ENCODE results near the gene SCO2. TPM values are rescaled to one million over a fixed set of nuclear protein-coding genes. Genes with fewer than 3 reads are reported as not detected.

The SCO2 gene
- total and polyA plus RNA-seq, 10 of the 15 experiments (the other 5 are each of a cell fraction or from before 2014, with no cell fraction given), result 0.18 to 16.0 (median 2.4) TPM; not detected in 1

- CTCF ChIA-PET, result interaction anchor here (0.8 to 2.2 kb wide), 6 partner anchors 17 to 76 kb away, joined by 3 to 9 read pairs (median 6); partner anchors contain the start of genes SCO2 and SYCE3
- Histone ChIP-seq H3K27me3 (replicated peaks in 1 of 2; ENCODE audit: control insufficient read depth in 2 of 2, insufficient read depth in 2 of 2, low read length in 1 of 2) (peaks cover 0 to 1% of the 10 kb centered on the region in 2 experiments; a peak in 1 of 4 replicates), H3K4me2 (ENCODE audit: control insufficient read depth, insufficient read depth) (no peak overlapping the region), H3K9me3 (replicated peaks; ENCODE audit: control insufficient read depth, insufficient read depth, low read length) (no peaks in the 10 kb centered on the region), H3K9ac (ENCODE audit: control insufficient read depth, insufficient read depth, low read length) (no peak overlapping the region), H3K4me1 (ENCODE audit: control insufficient read depth, insufficient read depth, low read length) (peaks cover 36% of the 10 kb centered on the region), H3K79me2 (ENCODE audit: control insufficient read depth, insufficient read depth, low read length) (peaks cover 5% of the 10 kb centered on the region), H3K36me3 (ENCODE audit: control insufficient read depth in 2 of 2, insufficient read depth in 2 of 2, low read length in 1 of 2) (no peaks in the 10 kb centered on the region), H2AFZ (ENCODE audit: control insufficient read depth, low read depth, low read length) (no peak overlapping the region), H4K20me1 (ENCODE audit: control insufficient read depth, insufficient read depth) (no peaks in the 10 kb centered on the region), H3K27ac (ENCODE audit: control insufficient read depth, insufficient read depth) (no peak overlapping the region), H3K4me3 (no peak overlapping the region)
- in situ Hi-C loops (cut with MboI), result no loop called here
- SMC1A ChIA-PET (ENCODE audit: uncharacterized antibody, unreplicated experiment), result interaction anchor here (2.0 to 2.4 kb wide), 3 partner anchors 14 to 73 kb away, joined by 4 to 14 read pairs (median 10); partner anchors contain the start of gene SCO2
- DNase-seq (ENCODE audit: low read depth, low spot score) (no peak), FAIRE-seq (no peak), ATAC-seq (no peak)
- no TSS peak for BruUV-seq (replicated peaks)
- 94% methylated on average over 68 of the region's 78 CpGs for WGBS (ENCODE audit: insufficient coverage, insufficient replicate concordance, low lambda C conversion rate, missing lambda C conversion rate)
- intact Hi-C loops (cut with micrococcal nuclease; ENCODE audit: unreplicated experiment), result no loop called here
- POLR2A ChIA-PET, result interaction anchor here (0.9 to 2.5 kb wide), 9 partner anchors 8 to 75 kb away, joined by 3 to 15 read pairs (median 10); partner anchors contain the start of genes LMF2, NCAPH2, SCO2 and TYMP
- RAD21 ChIA-PET (ENCODE audit: unreplicated experiment), result interaction anchor here (1.9 to 2.1 kb wide), 2 partner anchors 7 to 75 kb away, joined by 7 to 10 read pairs; no protein-coding TSS in a partner anchor
- TF ChIP-seq, protein P1, sequence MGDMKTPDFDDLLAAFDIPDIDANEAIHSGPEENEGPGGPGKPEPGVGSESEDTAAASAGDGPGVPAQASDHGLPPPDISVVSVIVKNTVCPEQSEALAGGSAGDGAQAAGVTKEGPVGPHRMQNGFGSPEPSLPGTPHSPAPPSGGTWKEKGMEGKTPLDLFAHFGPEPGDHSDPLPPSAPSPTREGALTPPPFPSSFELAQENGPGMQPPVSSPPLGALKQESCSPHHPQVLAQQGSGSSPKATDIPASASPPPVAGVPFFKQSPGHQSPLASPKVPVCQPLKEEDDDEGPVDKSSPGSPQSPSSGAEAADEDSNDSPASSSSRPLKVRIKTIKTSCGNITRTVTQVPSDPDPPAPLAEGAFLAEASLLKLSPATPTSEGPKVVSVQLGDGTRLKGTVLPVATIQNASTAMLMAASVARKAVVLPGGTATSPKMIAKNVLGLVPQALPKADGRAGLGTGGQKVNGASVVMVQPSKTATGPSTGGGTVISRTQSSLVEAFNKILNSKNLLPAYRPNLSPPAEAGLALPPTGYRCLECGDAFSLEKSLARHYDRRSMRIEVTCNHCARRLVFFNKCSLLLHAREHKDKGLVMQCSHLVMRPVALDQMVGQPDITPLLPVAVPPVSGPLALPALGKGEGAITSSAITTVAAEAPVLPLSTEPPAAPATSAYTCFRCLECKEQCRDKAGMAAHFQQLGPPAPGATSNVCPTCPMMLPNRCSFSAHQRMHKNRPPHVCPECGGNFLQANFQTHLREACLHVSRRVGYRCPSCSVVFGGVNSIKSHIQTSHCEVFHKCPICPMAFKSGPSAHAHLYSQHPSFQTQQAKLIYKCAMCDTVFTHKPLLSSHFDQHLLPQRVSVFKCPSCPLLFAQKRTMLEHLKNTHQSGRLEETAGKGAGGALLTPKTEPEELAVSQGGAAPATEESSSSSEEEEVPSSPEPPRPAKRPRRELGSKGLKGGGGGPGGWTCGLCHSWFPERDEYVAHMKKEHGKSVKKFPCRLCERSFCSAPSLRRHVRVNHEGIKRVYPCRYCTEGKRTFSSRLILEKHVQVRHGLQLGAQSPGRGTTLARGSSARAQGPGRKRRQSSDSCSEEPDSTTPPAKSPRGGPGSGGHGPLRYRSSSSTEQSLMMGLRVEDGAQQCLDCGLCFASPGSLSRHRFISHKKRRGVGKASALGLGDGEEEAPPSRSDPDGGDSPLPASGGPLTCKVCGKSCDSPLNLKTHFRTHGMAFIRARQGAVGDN (IDR thresholded peaks at IDR 0.05), result no peak
- TF ChIP-seq STAT3 (IDR thresholded peaks at IDR 0.05; ENCODE audit: low read depth, low read length), result no peak
- TF ChIP-seq STAT1 (conservative IDR thresholded peaks at IDR 0.05), result no peak
- TF ChIP-seq NR2C1 (IDR thresholded peaks at IDR 0.05), result no peak
- no peak for TF ChIP-seq SMC3 (IDR thresholded peaks at IDR 0.05; ENCODE audit: borderline replicate concordance, low read length)
- no peak for TF ChIP-seq HCFC1 (IDR thresholded peaks at IDR 0.05; ENCODE audit: low read length)
- no peak for TF ChIP-seq ZNF592 (IDR thresholded peaks at IDR 0.05)
- no peak for TF ChIP-seq SUPT20H (IDR thresholded peaks at IDR 0.05; ENCODE audit: borderline replicate concordance, control insufficient read depth, low read depth, low read length)
- TF ChIP-seq KLF5 (IDR thresholded peaks at IDR 0.05; ENCODE audit: partially characterized antibody), result no peak
- no peak for TF ChIP-seq ETV6 (conservative IDR thresholded peaks at IDR 0.05 in 1 of 2, IDR thresholded peaks at IDR 0.05 in 1 of 2; ENCODE audit: borderline replicate concordance in 1 of 2, low read depth in 1 of 2)
- TF ChIP-seq CHD2 (IDR thresholded peaks at IDR 0.05; ENCODE audit: borderline replicate concordance, low read depth, low read length), result no peak
These were observed 21.2 kb upstream of the SCO2 start for GRCh38 chr22:50546326-50547262.

All from GM12878 (cell line).